Activated CD4-positive, CD25-positive, alpha-beta regulatory T cell treated with anti-CD3 and anti-CD28 coated beads, Interleukin-2, amount 50 U/mL, for 24 hours (primary cell): ENCODE data around the gene THADA.

Experiments
- ATAC-seq, 2 donors: fragments of 150-1000 bp; cut with Tn5 transposase; one replicate each; pipeline ENCODE4 v1.10.0; 2021; ENCODE audit warnings: mild to moderate bottlenecking in 1 of 2, moderate library complexity in 1 of 2

THADA gene

DNA sequence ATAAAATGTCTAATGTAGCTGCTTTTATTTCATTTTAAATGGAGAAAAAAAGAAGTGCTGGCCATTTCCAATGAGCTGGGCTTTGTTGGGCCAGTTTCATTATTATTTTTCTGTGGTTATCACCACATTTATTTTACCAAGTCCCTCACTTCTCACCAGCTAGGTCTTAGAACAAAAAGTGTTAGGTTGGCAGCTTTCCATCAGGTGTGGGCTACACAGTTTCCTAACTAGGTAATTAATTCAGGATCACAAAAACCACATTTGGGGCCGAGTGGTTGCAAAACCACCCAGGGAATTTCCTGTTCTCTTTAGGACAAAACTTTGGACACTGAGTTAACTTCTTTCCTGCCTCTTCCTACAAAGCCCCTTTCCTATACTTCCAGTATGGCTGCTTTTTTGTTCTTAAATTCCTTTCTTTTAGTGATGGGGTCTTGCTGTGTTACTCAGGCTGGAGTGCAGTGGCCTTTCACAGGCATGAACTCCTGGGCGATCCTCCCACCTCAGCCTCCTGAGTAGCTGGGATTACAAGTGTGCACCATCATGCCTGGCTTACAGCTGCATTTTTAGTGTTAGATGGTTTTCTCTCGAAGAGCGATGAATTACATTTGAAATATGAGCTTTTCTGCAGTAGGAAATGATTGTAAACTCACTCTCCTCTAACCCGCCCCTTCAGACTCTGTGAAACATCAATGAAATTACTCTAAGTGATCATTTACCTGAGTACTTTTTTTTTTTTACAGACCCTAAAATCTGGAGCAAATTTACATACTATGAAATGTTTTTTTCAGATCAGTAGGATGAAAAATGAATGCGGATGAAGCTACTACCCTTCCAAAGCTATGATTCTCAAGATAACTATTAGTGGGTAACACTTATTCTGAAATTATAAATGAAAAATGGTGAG, 366.8 kb downstream of the THADA start:
- no peak for ATAC-seq

GRCh38 chr2:43228321-43228751, 367.5 kb downstream of the THADA start:
- no peak for ATAC-seq

DNA sequence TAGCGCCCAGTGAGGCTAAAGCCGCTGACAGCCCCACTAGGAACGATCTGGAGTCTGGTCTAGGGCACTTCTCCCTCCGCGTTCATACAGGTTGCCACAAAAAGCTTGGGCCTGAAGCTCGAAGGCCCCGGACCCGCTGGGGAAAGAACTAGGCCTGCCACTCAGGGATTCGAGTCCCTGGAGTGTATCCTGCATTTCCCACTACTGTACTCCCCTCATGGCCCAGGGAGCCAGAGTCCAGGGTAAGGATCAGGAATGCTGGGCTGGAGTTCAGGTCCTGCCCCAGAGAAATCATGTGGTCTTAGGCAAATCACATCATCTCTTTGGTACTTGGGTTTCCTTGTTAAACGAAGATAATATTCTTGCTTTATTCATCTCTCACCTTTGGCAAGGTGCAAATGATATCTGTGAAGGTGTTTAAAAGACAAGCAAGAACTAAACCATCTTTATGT, 368.0 kb downstream of the THADA start:
- no peak for ATAC-seq

DNA sequence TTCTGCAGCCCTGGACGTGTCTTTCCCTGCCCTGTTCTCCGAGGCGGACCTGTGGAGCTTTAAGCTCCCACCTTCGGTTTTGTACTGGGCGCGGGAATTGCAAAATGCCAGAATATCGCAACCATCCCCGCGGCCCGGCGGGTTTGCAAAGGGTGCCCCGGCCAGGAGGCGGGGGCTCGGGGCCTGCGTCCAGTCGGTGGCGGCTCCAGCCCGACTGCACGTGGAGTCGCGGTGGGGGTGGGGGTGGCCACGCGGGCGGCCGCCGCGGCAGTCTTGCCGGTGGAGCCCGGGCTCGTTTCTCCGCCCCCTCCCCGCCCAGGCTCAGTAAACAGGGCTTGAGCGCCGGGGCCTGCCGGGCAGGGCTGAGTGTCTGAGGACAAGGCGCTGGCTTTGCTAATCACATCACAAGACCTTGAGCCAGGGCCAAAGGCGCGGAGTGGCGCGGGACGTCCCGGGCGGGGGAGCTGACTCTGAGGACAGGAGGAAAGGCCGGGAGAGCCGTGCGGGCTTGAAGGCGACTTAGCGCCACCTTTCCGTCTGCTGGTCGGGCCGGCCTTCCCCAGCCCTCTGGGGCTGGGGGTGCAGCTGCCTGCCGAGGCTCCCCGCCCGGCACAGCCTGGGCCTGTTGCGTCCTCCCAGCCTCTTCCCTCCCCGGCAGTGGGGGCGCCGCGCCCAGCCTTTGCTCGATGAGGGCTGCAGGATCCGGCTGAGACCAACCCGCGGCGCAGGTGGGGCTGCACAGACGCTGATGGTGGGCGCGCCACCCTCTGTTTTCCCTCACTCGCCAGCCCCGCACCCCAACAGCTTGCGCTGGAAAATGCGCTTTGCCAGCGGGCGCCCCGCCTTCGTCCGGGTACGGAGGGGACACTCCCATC, 368.6 kb downstream of the THADA start:
- peak; percentile 22 to 32 for ATAC-seq

DNA sequence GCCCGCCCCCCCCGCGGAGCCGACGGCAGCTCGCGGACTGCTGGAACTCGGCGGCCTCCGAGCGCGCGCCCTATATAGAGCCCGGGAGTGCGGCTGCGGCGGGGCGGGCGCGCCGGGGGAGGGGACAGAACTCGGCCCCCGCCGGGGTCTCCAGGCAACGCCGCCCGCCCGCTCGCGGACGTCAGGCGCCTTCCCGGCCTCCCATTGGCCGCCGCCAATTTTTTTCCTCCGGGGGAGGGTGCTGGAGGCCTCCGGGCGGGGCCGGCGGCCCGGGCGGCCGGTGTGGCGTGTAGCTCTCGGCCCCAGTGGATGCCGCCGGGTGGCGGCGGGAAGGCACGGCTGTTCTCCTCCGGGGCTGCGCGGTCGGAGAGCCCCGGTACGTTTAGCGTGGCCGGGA, 369.3 kb downstream of the THADA start, which contains the start of gene ZFP36L2:
Gene ZFP36L2 (minus strand): TSS at position 49 of the 397 bp plus-strand sequence. CDS start 291 bp downstream, outside the sequence.
- ATAC-seq, result peak; percentile 78 to 80

DNA sequence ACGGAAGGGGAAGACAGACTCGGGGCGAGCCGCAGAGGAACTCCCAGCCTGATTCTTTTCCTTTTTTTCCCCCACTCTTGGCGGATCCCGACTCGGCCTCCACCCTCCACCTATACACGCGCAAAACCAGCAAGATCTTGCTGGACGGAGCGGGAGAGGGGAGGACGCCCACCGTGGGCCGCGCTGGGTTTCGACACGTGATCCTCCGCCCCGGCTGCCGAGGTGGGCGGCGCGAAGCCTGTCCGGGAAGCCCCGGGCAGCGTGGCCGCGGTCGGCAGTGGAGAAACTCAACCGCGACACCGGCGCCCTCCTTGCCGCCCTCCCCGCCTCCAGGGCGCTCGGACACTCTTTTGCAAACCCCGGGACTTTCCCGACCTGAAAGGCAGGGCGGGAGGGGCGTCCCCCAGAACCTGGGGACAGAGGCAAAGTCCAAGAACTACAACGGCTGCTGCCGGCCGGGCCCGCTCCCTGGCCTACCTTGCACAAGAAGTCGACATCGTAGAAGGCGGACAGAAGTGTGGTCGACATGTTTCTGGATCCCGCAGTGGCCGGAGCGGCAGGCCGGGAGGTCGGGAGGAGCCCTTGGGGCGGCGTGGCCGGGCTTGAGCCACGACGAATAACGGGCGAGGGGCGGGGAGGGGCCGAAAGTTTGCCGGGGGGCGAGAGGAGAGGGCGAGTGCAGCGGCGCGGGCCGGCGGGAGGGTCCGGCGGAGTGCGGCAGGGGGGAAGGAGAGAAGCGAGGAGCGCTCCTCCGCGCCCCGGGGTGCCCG, 369.9 kb downstream of the THADA start:
- peak; percentile 3 to 8 for ATAC-seq

DNA sequence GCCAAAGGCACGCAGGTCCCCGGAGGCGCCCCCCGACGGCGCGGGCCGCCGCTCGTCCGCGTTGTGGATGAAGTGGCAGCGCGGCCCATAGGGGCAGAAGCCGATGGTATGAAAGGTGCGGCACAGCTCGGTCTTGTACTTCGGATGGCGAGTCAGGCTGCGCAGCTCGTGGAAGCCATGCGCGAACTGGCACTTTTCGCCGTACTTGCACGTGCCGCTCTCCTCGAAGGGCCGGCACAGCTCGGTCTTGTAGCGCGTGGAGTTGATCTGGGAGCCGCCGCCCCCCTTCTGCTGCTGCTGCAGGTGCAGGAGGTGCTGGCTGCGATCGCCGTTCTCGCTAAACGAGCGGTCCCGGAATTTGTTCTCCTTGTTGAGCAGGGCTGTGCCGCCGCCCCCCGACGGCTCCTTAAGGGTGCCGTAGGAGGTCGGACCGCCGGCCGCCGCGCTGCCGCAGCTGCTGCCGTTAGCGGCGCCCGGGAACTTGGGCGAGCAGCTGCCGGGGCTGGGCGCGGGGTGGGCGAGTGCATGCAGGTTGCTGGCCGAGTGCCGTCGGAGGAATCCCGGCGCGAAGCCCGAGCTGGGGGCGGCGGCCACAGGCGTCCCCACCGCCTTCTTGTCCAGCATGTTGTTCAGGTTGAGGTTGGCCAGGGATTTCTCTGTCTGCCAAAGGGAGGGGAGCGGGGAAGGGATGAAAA, 370.6 kb downstream of the THADA start:
- ATAC-seq, result no peak

DNA sequence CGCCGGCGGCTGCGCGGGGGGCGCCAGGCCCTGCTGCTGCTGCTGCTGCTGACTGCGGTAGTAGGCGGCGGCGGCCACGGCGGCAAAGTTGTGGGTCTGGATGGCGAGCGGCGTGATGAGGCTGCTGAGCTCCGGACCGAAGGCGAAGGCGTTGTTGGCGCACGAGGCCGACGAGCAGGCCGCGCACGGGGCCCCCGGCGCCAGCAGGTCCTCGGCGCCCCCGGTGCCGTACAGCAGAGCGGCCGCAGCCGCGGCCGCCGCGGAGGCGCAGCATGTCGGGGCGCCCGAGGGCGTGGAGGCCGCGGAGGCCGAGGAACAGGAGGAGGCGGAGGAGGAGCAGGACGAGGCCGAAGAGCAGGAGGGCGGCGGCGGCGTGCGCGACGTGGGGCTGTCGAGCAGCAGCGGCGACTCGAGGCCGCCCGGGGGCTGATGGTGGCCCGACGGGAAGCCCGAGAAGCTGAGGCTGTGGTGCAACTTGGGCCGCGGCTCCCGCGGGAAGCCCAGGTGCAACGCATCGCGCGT, 371.2 kb downstream of the THADA start:
- no peak for ATAC-seq

DNA sequence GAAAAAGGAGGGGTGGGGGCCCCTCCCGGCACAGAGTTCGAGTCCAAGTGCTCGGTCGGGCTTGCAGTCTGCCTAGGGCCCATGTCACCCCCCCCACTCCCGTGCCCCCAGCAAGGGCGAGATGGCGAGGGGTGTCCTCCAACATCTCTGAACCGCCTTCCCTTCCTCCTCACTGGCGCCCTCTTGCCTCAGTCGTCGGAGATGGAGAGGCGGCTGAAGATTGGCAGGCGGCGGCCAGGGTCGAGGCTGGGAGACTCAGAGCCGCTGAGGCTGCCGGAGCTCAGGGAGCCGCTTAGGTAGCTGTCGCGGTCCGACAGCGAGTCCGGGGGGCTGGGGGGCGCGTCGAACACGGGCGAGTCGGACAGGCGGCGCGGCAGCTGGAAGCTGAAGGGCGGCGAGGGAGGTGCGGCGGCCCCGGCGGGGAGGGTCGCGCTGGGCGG, 371.7 kb downstream of the THADA start:
- ATAC-seq, result no peak

- no peak for ATAC-seq
These were observed 372.3 kb downstream of the THADA start for GRCh38 chr2:43223521-43224001.

GRCh38 chr2:43222475-43223309, 373.1 kb downstream of the THADA start:
- ATAC-seq, result no peak

DNA sequence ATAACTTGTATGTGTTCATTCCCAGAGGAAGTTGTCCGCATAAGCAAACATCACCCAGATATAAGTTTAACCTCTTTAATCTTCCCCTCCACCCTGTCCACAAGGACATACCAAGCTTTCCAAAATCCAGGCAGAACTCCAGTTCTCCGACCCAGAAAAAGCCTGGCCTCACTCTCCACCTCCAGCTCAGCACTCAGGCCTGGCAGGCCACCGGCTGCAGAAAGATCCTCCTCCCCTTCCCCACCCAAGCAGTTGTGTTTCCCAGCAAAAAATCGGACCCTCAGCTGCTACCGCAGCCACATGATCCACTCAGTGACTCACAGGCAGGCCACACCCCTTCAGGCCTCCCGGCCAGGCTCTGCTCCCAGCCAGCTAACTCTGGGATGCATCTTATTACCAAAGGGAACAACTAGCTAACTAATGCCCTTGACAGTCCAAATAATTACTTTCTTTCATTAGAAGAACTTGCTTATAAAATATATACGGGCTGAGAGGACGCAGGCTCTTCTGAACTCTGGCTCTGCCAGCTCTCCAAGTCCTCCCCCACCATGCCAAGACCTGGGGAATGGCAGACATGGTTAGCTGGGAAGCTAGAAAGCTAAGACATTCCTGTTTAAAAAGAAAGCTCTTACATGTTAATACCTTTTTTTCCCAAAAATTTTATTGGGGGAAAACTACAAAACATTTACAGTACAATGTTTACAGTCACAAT, 373.9 kb downstream of the THADA start:
- ATAC-seq, result no peak

- ATAC-seq, result no peak
These were observed 374.6 kb downstream of the THADA start for GRCh38 chr2:43221124-43221762.

GRCh38 chr2:43220760-43221123, 375.1 kb downstream of the THADA start:
- ATAC-seq, result no peak

DNA sequence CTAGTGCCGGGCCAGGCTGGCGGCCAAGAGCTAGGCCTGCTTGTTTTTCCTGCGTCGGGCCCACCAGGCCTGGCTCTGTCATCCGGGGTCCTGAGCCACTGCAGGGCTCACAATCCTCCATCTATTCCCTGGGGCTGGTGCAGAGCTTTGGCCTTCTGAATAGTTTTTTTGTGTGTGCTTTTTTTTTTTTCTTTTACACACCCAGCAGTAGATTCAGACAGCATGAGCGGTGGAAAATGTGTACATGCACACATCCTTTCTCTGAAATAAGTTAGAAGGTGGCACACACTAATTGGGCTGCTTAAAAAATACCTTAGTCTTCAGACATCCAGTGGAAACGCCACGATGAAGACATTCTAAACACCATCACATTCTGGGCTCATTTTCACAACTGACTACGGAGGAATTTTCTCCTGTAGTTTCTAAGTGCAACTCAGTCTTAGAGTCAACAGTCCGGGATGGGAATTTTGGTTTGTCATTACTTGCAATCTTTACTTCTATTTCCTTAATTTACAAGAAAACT, 375.5 kb downstream of the THADA start:
- ATAC-seq, result peak; percentile 8

GRCh38 chr2:43219383-43220228, 376.2 kb downstream of the THADA start:
- ATAC-seq, result peak; percentile 44 to 55

DNA sequence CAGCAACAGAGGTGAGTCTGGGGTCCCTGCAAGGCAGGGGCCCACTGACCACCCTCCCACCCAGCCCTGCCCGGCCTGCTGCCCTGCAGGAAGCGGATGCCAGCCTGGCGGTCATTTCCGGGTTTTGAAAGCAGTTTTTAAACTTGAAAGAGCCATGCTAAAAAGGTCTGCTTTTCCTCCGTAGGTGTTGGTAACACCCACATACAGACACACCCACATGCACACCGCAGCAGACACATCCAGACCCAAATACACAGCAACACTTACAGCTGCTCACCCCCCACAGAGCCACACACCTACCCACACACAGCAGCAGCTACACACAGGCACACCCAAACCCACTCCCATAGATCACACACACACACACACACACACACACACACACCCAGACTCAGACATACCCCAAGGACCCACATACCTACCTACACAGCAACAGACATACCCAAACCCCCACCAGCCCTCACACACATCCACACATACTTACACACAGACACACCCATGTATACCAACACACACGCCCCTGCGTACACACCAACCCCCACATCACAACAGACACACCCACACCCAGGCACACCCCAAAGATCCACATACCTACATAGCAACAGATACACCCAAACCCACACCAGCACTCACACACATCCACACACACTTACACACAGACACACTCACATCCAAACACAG, 377.0 kb downstream of the THADA start:
- ATAC-seq, result peak; percentile 38 to 41
